ENCODE results near the gene MIS18A. TPM values are rescaled to one million over a fixed set of nuclear protein-coding genes. Genes with fewer than 3 reads are reported as not detected.

Gene MIS18A
- total and polyA plus RNA-seq, 2 experiments from 2014 or later: 6.7 to 12.6 TPM

DNA sequence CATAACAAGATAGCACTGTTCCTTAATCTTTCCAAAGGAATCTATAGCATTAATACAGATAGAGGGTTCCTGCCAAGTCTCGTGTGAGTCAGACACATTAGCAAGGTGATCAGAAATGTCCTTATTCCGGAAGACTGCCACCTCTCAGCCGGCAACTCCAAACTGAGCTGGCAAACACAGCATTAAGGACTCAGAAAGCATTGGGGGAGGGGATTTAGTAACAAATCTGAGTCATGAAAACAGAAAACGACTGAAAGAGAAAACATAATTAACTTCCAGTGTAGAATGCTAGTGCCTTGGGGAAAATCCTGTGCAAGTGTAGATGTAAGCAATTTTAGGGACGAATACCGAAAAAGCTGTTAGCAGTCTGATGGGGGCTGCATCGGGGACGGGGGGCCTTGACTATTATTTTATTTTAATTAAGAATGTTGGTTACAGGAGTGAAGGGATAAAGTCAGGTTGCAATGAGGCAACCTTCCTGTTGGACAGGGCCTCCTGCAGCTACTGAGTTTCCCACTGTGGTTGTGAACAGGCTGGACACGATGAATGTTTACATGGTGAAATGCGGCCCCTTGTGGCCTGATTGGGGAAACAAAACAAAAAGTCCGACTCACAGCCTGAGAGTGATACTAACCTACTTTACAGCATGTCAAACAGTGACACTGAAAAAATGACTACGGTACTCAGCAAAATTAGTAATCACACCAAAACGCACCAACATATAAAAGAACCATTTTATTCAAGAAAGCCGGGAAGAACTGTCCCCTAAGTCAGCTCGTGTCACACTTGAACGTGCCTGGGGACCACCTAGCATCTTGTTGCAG lies 20.7 kb downstream of the MIS18A start:
- Histone ChIP-seq H3K36me3 (ENCODE audit: low read depth) (no peaks in the 10 kb centered on the region), H3K9ac (no peak overlapping the region), H3K27ac (no peak overlapping the region), H4K20me1 (ENCODE audit: insufficient read depth) (no peaks in the 10 kb centered on the region), H3K4me3 (peak overlapping the region; percentile 12; the same call in 1 of the 2 replicates), H3K4me2 (ENCODE audit: unreplicated experiment) (peak overlapping the region; percentile 29), H3K79me2 (ENCODE audit: insufficient read depth) (no peaks in the 10 kb centered on the region), H3K4me1 (ENCODE audit: insufficient read depth) (peaks cover 27% of the 10 kb centered on the region), H2AFZ (no peak overlapping the region), H3F3A (ENCODE audit: insufficient read depth) (peaks cover 20% of the 10 kb centered on the region), H3K9me3 (ENCODE audit: low read depth) (no peaks in the 10 kb centered on the region), H3K9me2 (ENCODE audit: insufficient read depth) (no peaks in the 10 kb centered on the region), H3K27me3 (replicated peaks; ENCODE audit: insufficient read depth) (no peaks in the 10 kb centered on the region)
- DNase-seq: peak; percentile 93
- 34 to 40% methylated on average over 16 of the region's 16 CpGs for WGBS, 2 experiments (ENCODE audit: low coverage in 1 of 2, low lambda C conversion rate in 2 of 2, missing lambda C conversion rate in 2 of 2)
- in situ Hi-C loops (cut with MboI): no loop called here
- TF ChIP-seq EZH2 (IDR thresholded peaks at IDR 0.05; ENCODE audit: insufficient read depth, poor library complexity, severe bottlenecking): no peak
- no peak for TF ChIP-seq EZH2phosphoT487 (IDR thresholded peaks at IDR 0.05; ENCODE audit: insufficient read depth, low read depth)

DNA sequence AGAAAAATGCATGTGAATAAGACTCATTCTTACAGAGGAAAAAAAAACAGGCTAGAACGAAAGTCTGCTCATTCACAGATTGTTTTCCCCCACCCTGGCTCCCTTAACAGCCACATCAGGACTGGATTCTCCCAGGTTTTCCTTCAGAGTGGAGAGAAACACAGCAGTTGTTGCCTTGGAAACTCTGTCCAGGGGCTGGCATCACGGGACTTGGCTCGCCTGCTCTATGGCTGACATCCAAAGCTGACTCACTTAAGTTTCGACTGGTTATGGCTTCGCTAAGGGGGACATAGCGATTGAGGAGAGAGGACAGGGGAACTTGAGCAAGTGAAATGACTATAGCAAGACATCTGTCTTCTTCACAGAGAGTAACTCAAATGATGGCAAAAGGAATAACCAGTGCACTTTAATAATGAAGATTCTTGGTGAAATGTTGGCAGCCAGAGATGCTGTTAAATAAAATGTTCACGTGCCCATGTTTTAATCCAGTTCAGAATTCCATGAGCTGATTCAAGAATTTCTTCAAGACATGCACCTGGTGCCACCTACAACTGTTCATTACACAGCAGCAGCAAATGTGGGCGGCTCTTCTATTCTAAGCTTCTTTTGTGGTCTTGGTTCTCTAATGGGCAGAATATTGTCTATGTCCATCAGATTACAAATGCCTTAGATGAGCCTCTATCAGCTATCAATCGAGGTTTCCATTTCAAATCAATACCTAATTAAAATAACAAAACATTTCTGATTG lies 21.8 kb downstream of the MIS18A start:
- 26 to 27% methylated on average over 9 of the region's 9 CpGs for WGBS, 2 experiments (ENCODE audit: low coverage in 1 of 2, low lambda C conversion rate in 2 of 2, missing lambda C conversion rate in 2 of 2)
- peak; percentile 95 for DNase-seq
- H3K36me3 ChIP-seq (ENCODE audit: low read depth): no peaks in the 10 kb centered on the region
- H3K79me2 ChIP-seq (ENCODE audit: insufficient read depth): no peaks in the 10 kb centered on the region
- H2AFZ ChIP-seq: peak overlapping the region; percentile 3
- no peaks in the 10 kb centered on the region for H4K20me1 ChIP-seq (ENCODE audit: insufficient read depth)
- H3K9me3 ChIP-seq (ENCODE audit: low read depth): no peaks in the 10 kb centered on the region
- TF ChIP-seq EZH2 (IDR thresholded peaks at IDR 0.05; ENCODE audit: insufficient read depth, poor library complexity, severe bottlenecking) (no peak), EZH2phosphoT487 (IDR thresholded peaks at IDR 0.05; ENCODE audit: insufficient read depth, low read depth) (no peak)
- H3K4me1 ChIP-seq (ENCODE audit: insufficient read depth): peaks cover 28% of the 10 kb centered on the region
- no peaks in the 10 kb centered on the region for H3K9me2 ChIP-seq (ENCODE audit: insufficient read depth)
- H3K27me3 ChIP-seq (replicated peaks; ENCODE audit: insufficient read depth): no peaks in the 10 kb centered on the region
- peak overlapping the region; percentile 9; the same call in 1 of the 2 replicates for H3K27ac ChIP-seq
- H3F3A ChIP-seq (ENCODE audit: insufficient read depth): peaks cover 20% of the 10 kb centered on the region
- H3K4me3 ChIP-seq: peak overlapping the region; percentile 12
- H3K9ac ChIP-seq: peak overlapping the region; percentile 69
- H3K4me2 ChIP-seq (ENCODE audit: unreplicated experiment): peak overlapping the region; percentile 58
- in situ Hi-C loops (cut with MboI): no loop called here

DNA sequence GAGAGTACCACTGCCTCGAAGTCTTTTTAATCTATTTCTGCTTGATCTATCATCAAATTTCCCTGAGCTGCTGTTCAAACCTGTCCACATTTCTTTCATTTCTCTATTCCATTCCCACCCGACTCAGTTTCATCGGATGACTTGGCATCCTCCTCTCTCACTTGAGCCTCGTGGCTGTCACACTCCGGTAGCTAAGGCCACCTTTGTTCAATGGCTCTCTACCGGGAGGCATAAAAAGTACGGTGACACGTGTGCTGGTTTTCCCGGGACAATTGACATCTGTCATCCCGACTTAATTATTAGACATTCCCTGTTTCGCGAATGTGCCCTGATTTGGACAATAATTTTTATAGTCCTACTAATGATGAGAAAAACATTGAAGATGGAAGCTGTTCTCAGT lies 22.6 kb downstream of the MIS18A start:
- no peaks in the 10 kb centered on the region for H3K79me2 ChIP-seq (ENCODE audit: insufficient read depth)
- TF ChIP-seq EZH2phosphoT487 (IDR thresholded peaks at IDR 0.05; ENCODE audit: insufficient read depth, low read depth) (no peak), EZH2 (IDR thresholded peaks at IDR 0.05; ENCODE audit: insufficient read depth, poor library complexity, severe bottlenecking) (no peak)
- peak overlapping the region; percentile 69 for H3K9ac ChIP-seq
- DNase-seq: no peak
- no peaks in the 10 kb centered on the region for H4K20me1 ChIP-seq (ENCODE audit: insufficient read depth)
- H3K4me2 ChIP-seq (ENCODE audit: unreplicated experiment): peak overlapping the region; percentile 58
- H3K9me2 ChIP-seq (ENCODE audit: insufficient read depth): no peaks in the 10 kb centered on the region
- H3K27ac ChIP-seq: peak overlapping the region; percentile 9; the same call in 1 of the 2 replicates
- H3K4me3 ChIP-seq: peak overlapping the region; percentile 12; the same call in 1 of the 2 replicates
- no peaks in the 10 kb centered on the region for H3K36me3 ChIP-seq (ENCODE audit: low read depth)
- H3F3A ChIP-seq (ENCODE audit: insufficient read depth): peaks cover 20% of the 10 kb centered on the region
- H2AFZ ChIP-seq: peak overlapping the region; percentile 3; the same call in 1 of the 2 replicates
- in situ Hi-C loops (cut with MboI): no loop called here
- H3K27me3 ChIP-seq (replicated peaks; ENCODE audit: insufficient read depth): no peaks in the 10 kb centered on the region
- H3K9me3 ChIP-seq (ENCODE audit: low read depth): no peaks in the 10 kb centered on the region
- H3K4me1 ChIP-seq (ENCODE audit: insufficient read depth): peaks cover 28% of the 10 kb centered on the region
- WGBS, 2 experiments (ENCODE audit: low coverage in 1 of 2, low lambda C conversion rate in 2 of 2, missing lambda C conversion rate in 2 of 2): 51% methylated on average over 12 of the region's 12 CpGs

DNA sequence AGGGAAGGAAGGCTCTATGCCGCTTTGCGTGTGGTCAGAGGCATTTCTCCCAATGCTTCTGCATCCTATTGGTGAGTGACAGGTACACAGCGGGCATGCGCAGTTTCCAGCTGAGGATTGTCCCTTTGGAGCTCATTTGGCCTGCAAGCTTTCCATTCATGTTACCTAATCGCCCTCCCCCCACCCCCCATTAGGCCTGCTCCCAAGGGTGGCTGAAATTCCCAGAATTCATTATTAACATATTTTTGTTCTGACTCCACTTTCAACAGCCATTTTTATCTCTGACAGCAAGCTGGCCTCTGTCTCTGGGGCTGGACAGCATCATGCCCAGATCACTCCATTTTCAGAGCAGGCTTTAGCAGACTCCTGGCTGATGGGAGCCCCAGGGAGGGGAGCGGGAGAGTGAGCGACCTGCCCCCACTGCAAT lies 25.6 kb downstream of the MIS18A start:
- Histone ChIP-seq H3K4me1 (ENCODE audit: insufficient read depth) (peaks cover 28% of the 10 kb centered on the region), H3K9me3 (ENCODE audit: low read depth) (no peaks in the 10 kb centered on the region), H3K79me2 (ENCODE audit: insufficient read depth) (no peaks in the 10 kb centered on the region), H3K4me3 (no peak overlapping the region), H3K27me3 (replicated peaks; ENCODE audit: insufficient read depth) (no peaks in the 10 kb centered on the region), H3K4me2 (ENCODE audit: unreplicated experiment) (no peak overlapping the region), H4K20me1 (ENCODE audit: insufficient read depth) (no peaks in the 10 kb centered on the region), H3K27ac (no peak overlapping the region), H2AFZ (no peak overlapping the region), H3K36me3 (ENCODE audit: low read depth) (no peaks in the 10 kb centered on the region), H3F3A (ENCODE audit: insufficient read depth) (peaks cover 20% of the 10 kb centered on the region), H3K9me2 (ENCODE audit: insufficient read depth) (no peaks in the 10 kb centered on the region), H3K9ac (no peak overlapping the region)
- 76 to 80% methylated on average over 7 of the region's 7 CpGs for WGBS, 2 experiments (ENCODE audit: low coverage in 1 of 2, low lambda C conversion rate in 2 of 2, missing lambda C conversion rate in 2 of 2)
- DNase-seq: peak; percentile 50
- in situ Hi-C loops (cut with MboI): loop anchor here (5.0 kb wide), 1 partner anchor 386 kb away; no protein-coding TSS in a partner anchor
- TF ChIP-seq EZH2 (IDR thresholded peaks at IDR 0.05; ENCODE audit: insufficient read depth, poor library complexity, severe bottlenecking) (no peak), EZH2phosphoT487 (IDR thresholded peaks at IDR 0.05; ENCODE audit: insufficient read depth, low read depth) (no peak)

All from GM23248 (cell line).